ENCODE measurements around the gene SYNE3.

DNA sequence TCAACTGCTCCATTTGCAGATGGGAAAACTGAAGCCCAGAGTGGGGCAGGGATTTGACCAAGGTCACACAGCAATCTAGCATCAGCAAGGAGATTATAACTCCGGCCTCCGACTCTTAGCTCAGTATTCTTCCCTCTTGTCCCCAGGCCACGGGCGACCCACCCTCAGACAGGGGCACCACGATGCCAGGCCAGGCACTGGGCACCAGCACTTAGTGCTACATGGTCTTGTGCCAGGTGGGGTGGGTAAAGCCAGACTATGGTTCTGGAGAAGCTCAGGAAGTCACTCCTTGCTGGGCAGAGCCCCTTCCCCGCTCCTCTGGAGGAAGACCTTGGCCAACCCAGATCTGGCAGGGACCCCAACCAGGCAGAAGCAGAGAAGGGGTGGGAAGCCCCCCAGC is 41.5 kb downstream of the SYNE3 start:
- TF ChIP-seq POLR2A (IDR thresholded peaks at IDR 0.05) = no peak
- no peak for TF ChIP-seq CTCF (IDR thresholded peaks at IDR 0.05)
- TF ChIP-seq POLR2AphosphoS5 (IDR thresholded peaks at IDR 0.05) = no peak

Measured in breast epithelium (tissue), 3 donors.